HL-60 (cell line): Measurements from ENCODE around the gene SNTB2.

ENCODE experiments used
- DNase-seq, 2 experiments: peaks; one replicate each; pipeline ENCODE4 v3.0.0-alpha.2; 2010 to 2020; ENCODE audit warnings: low read depth in 1 of 2, low spot score in 1 of 2
- H3K27ac ChIP-seq: fragments of 250-450 bp; sonication (Bioruptor Pico); replicated peaks from 2 replicates; pipeline ENCODE4 v1.5.1; 2020; ENCODE audit warnings: mild to moderate bottlenecking, moderate library complexity
- H3K27me3 ChIP-seq: fragments of 250-450 bp; sonication (Bioruptor Pico); 2 replicates; pipeline ENCODE4 v1.5.1; 2021; ENCODE audit warnings: mild to moderate bottlenecking, moderate library complexity; ENCODE audit not compliant: insufficient read depth, poor library complexity, severe bottlenecking
- H3K4me3 ChIP-seq: replicated peaks from 2 replicates; pipeline ENCODE4 v1.5.1; 2011; ENCODE audit warnings: mild to moderate bottlenecking, control low read depth, low read length; ENCODE audit not compliant: insufficient read depth
- CTCF ChIP-seq: IDR thresholded peaks from one replicate; pipeline ENCODE4 v1.5.1; 2011; ENCODE audit warnings: low read length, control low read depth, inconsistent platforms; ENCODE audit not compliant: insufficient read depth
- GABPA ChIP-seq: IDR thresholded peaks from 2 replicates; pipeline ENCODE4 v1.6.1; 2012; ENCODE audit warnings: low read depth
- POLR2AphosphoS5 ChIP-seq: IDR thresholded peaks from 2 replicates; pipeline ENCODE4 v1.6.1; 2012; ENCODE audit warnings: low read depth
- REST ChIP-seq: IDR thresholded peaks from 2 replicates; pipeline ENCODE4 v1.6.1; 2012; ENCODE audit warnings: low read depth; ENCODE audit not compliant: insufficient replicate concordance
- SPI1 ChIP-seq: IDR thresholded peaks from 2 replicates; pipeline ENCODE4 v1.6.1; 2012; ENCODE audit warnings: low read depth, mild to moderate bottlenecking, borderline replicate concordance

The SNTB2 gene

GRCh38 chr16:69150146-69150865 is 36.7 kb upstream of the SNTB2 start:
- Histone ChIP-seq H3K4me3 (no peak overlapping the region), H3K27ac (no peak overlapping the region), H3K27me3 (no peaks in the 10 kb centered on the region)
- TF ChIP-seq SPI1 (no peak), CTCF (peak; percentile 53)
- peak; percentile 41 to 64 for DNase-seq

GRCh38 chr16:69157196-69157595 is 29.8 kb upstream of the SNTB2 start:
- no peak for TF ChIP-seq GABPA
- TF ChIP-seq REST, result no peak
- no peak for TF ChIP-seq CTCF
- no peak for TF ChIP-seq SPI1
- TF ChIP-seq POLR2AphosphoS5, result no peak
- H3K27me3 ChIP-seq, result no peaks in the 10 kb centered on the region
- H3K27ac ChIP-seq, result no peak overlapping the region
- no peak for DNase-seq
- H3K4me3 ChIP-seq, result no peak overlapping the region

GRCh38 chr16:69160192-69160591 is 26.8 kb upstream of the SNTB2 start:
- no peak overlapping the region for H3K4me3 ChIP-seq
- DNase-seq, result no peak
- TF ChIP-seq POLR2AphosphoS5, result no peak
- TF ChIP-seq GABPA, result no peak
- TF ChIP-seq CTCF, result no peak
- no peak for TF ChIP-seq REST
- TF ChIP-seq SPI1, result no peak
- no peaks in the 10 kb centered on the region for H3K27me3 ChIP-seq
- no peak overlapping the region for H3K27ac ChIP-seq

- Histone ChIP-seq H3K27ac (no peak overlapping the region), H3K4me3 (no peak overlapping the region), H3K27me3 (no peaks in the 10 kb centered on the region)
- no peak for DNase-seq
- TF ChIP-seq REST (no peak), GABPA (no peak), POLR2AphosphoS5 (no peak), SPI1 (no peak), CTCF (no peak)
Measured at GRCh38 chr16:69165584-69165983, 21.4 kb upstream of the SNTB2 start.
